Stimulated activated CD4-positive, alpha-beta T cell treated with anti-CD3 and anti-CD28 coated beads, Interleukin-1b, Interleukin-23, amount 100 ng/mL, for 4 hours (primary cell): ENCODE measurements around the gene CNKSR2.
"Not testable (repeated sequence)": the region's sequence is repeated elsewhere in the genome, so short reads cannot be mapped to it uniquely, and the experiment has no call there.

Source experiments
- DNase-seq, 2 donors: peaks; one replicate each; pipeline ENCODE4 v3.0.0-alpha.2; 2020; ENCODE audit warnings: low read depth in 2 of 2

CNKSR2 gene

DNA sequence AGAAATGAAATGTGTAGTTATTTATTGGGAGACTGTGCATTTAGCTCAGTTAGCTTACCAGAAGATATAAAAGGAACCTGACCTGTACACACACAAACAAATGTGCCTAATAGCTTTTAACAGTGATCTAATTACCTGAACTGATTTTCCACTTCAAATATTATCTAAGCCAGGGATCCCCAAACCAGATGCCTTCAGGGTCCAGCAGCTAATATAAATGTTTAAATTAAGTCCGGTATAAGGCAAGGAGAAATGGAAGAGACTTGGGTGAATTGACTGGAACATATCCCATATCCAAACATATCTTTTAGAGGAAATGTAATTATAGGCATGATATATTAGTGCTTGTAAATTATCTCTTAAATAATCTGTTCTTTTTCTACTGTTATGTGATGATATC is 66.7 kb downstream of the CNKSR2 start:
- no peak for DNase-seq

GRCh38 chrX:21457718-21458117 is 83.5 kb downstream of the CNKSR2 start:
- DNase-seq = no peak

DNA sequence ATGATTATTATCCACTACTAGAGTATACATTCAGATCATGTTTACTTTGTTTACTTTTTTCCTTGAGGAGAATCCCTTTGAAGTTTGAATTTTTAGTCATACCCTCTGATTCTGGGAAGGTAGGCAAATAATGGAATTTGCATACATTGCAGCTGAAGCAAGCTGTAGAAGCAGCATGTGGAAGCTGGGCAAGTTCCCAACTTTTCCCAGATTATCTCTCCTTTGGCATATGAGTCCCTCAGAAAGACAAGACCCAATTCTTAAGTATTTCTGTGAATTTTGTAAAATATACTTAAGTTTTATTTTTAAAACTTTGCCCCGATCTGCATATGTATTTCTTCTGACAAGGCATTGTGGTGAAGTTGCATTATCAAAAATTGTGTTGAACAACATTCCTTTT is 94.9 kb downstream of the CNKSR2 start:
- no peak for DNase-seq

DNA sequence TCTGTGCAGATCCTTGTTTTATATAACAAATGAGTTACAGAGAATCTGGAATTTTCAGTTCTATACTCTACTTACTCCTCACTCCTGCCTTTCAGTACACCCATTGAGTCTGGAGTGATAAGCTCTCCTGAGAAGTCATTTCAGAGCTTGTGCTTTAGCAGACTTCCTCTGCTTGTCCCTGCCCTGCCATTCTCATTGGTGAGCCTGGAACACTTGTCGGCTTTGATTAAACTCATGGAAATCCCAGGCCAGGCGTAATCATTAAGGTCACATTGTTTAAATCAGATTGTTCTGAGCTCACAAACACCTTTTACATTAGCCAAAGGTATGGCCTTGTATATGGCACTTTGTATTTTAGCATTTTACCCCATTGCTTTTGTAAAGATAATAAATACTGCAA is 102.7 kb downstream of the CNKSR2 start:
- no peak for DNase-seq

GRCh38 chrX:21479695-21480270 is 105.6 kb downstream of the CNKSR2 start:
- peak in 1 of 2 donors; percentile 3 for DNase-seq

DNA sequence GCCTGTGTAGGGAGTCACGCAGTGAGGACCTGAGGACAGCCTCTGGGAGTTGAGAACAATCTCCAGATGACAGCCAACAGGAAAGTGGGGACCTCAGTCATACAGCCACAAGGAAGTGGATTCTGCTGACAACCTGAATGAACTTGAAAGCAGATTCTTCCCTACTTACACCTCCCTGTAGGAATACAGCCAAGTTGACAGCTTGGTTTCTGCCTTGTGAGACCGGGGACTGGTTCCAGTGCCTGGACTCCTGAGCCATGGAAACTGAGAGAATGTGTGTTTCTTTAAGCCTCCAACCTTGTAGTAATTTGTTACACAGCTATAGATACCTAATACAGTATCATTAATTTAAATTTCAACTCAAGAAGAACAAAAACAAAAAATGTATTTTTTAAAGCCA is 107.5 kb downstream of the CNKSR2 start:
- DNase-seq = no peak

DNA sequence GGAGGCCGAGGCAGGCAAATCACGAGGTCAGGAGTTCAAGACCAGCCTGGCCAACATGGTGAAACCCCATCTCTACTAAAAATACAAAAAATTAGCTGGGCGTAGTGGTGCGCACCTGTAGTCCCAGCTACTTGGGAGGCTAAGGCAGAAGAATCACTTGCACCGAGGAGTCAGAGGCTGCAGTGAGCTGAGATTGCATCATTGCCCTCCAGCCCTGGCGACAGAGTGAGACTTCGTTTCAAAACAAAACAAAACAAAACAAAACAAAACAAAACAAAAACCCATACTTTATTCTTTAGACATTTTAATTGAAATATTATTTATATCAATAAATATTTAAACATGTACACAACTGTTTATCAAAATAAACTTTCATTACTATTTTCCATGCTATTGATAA is 109.8 kb downstream of the CNKSR2 start:
- DNase-seq = not testable (repeated sequence)

GRCh38 chrX:21487832-21488231 is 113.6 kb downstream of the CNKSR2 start:
- DNase-seq = no peak

DNA sequence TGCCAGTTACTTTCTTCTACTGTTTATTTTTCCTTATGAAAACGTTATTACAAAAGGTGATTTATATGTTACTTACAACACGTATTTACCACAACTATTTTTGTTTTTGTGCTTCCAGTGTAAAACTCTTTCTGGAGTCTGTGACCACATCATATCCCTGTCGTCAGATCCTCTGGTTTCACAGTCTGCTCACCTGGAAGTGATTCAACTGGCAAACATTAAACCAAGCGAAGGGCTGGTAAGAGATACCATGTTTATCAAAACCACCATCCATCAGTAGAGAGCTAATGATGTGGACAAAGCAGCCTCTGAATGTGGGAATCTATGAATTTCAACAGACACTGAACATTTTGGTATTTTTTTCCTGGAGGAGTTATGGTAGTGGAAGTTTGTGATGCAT is 116.1 kb downstream of the CNKSR2 start:
- DNase-seq = no peak

DNA sequence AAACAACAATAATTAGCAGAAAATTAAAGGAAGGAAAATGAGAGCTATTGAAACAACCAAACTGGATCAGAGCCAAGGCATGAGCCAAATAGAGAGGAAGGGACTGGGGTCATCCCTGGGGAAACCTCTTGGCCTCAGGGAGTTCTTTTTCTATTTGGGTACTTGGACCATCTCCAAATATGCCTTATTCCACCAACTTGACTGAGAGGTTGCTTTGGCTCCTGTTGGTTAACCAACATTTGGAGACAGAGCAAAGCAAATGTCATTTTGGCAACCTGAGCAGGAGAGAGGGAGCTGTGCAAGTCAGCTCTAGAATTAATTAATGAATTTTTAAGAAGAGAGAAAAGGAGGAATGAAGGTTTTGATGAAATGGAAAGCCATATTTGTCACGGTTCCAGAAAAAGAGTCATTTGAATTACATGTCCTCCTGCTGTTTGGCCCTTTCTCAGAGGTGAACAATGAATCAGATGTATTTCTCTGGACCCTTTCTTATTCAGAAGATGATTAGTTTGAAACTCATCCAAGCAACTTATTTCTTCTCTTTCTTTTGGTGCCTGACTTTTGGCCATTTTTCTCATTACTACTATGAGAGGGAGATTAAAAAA is 119.1 kb downstream of the CNKSR2 start:
- DNase-seq = no peak

DNA sequence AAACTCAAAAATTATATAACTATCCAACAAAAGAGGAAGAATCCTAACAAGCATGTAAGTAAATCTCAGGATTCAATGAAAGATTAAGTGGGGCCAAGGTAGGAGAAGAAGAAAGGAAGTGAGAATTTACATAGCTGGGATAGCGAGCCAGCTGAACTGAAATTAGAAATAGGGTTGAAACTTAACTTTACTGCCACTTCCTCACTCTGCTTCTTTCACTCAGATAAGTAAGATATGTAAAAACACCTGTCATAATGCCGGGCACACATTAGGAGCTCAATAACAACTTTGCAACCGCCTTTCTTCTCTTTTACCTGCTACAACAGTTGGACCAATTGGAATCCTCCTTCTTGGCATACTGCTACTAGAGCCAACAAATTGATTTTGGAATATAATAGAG is 129.4 kb downstream of the CNKSR2 start:
- no peak for DNase-seq

- no peak for DNase-seq
Observed at GRCh38 chrX:21509912-21510311, 135.7 kb downstream of the CNKSR2 start.

- no peak for DNase-seq
Observed at GRCh38 chrX:21524008-21524407, 149.8 kb downstream of the CNKSR2 start.

DNA sequence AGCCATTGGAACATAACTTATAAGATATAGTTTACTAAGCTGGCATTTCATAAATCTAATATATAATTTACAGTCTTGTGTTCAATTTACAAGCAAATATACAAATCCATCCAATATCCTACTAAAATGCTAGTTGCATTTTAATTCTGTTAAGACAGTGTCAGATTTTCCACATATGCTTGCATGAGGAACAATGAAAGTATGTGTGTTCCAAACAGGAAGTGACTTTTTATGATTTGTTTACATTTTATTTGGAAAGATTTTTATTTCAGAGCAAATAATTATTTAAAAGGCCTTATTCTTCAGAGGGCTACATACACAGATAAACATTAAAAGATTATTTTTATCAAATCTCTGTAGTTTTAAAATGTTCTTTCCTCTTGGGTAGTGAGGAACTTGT is 153.9 kb downstream of the CNKSR2 start:
- DNase-seq = no peak

DNA sequence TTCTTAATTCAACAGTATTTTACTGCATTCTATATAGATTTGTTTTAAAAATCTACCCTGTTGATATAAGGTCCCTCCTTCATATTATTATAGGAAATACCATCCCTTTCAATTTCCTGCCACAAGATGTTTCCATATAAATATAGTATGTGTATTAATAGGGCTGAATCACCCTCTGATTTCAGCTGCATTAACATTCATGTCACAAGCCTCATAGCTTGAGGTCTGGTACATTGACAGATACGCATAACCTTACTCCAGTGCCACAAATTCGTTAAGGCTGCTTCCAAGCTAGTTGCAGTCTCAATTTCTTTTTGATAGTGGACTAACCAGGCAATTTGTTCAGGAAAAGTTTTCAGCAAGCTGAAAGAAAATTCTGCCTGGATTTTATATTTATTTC is 155.6 kb downstream of the CNKSR2 start:
- DNase-seq = no peak

- not testable (repeated sequence) for DNase-seq
Observed at GRCh38 chrX:21544642-21545041, 170.4 kb downstream of the CNKSR2 start.

GRCh38 chrX:21559417-21559816 is 185.2 kb downstream of the CNKSR2 start:
- DNase-seq = no peak

DNA sequence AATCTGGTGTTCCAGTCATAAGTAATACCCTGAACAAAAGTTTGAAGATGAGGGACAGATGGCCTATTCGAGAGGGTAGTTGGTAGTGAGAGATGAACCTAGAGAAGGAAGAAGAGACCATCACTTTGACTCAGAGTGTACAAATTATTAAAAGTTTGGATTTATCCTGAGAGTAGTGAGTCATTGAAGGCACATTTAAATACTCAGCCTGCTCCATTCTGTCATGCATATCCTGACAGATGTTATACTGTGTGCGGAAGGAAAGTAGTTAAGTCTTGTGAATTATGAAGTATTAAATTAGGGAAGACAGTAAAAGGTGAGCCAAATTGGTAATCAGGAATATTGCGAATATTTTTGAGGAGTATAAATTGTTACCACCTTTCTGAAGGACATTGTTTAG is 190.8 kb downstream of the CNKSR2 start:
- no peak for DNase-seq

GRCh38 chrX:21574793-21575192 is 200.6 kb downstream of the CNKSR2 start:
- no peak for DNase-seq

DNA sequence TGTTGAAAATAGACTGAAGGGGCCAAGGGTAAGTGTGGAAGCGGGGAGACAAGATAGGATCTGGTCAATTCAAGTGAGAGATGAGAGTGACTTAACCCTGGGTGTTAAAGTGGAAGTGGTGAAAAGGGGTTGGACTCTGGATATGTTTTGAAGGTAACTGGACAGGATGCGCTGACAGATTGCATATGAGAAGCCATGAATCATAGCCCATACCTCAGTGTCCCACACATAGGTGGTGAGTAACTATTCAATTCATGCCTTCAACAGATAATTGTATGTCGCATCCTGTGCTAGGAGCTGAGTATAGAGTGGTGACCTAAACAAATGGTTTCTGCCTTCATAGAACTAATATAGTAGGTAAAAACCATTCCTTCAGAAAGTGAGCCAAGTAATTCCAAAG is 207.3 kb downstream of the CNKSR2 start:
- DNase-seq = no peak

DNA sequence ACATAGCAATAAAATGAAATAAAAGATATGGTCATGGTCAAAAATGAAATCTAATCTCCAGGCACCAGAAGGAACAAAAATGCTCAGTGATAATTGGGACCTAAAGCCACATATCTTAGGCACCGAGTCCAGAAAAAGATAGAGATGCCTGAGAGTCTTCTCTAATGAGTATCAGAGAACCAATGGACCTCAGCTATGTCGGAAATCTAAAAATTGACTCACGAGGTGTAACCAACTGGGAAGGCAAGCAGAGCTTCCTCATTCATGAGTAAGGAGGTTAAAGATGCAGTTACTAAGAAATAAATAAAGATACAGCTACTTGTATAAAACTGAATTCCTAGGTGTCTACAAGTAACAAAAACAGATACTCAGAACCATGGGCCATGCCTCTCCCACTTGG is 211.8 kb downstream of the CNKSR2 start:
- DNase-seq = no peak

DNA sequence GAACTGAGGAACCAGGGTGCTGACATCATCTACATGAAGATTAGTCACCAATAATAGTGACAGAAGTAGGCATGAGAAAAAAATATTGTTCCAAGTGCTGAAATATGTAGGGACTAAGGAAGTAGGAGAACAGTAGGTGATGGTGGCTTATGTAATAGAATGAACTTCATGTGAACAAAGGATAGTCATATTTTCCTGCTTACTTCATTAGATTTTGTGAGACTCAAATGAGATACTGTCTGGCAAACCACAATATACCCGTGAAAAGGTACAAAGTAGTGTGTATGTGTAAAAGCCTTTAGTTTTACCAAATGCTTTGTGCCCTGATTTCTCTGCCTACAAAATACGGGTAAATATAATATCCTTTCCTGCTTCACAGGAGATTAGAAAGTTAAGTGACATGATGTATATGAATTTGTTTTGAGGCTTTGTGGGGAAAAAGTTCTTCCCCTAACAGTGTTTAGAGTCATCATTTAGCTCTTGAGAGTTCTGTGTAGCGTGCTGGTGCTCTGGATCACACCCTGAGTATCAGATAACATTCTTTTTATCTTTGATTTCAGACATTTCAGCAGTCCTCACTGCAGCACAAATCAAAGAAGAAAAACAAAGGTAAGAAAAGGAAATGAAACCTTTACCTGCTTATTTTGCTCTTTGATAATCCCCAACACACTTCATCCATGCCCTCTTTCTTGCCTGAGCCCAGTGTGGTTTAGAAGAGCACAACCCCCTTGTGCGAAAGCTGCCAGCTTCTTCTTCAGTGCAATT is 216.0 kb downstream of the CNKSR2 start:
- no peak for DNase-seq

- no peak for DNase-seq
Observed at GRCh38 chrX:21606002-21606401, 231.8 kb downstream of the CNKSR2 start.
